Ishikawa (cell line): ENCODE data around the gene DACH1.

ENCODE experiments used
- CEBPB ChIP-seq: IDR thresholded peaks from 2 replicates; pipeline ENCODE4 v1.6.1; 2012
- CREB1 ChIP-seq: IDR thresholded peaks from 2 replicates; pipeline ENCODE4 v1.6.1; 2012; ENCODE audit warnings: low read depth
- EGR1 ChIP-seq: IDR thresholded peaks from 2 replicates; pipeline ENCODE4 v1.6.1; 2012
- EP300 ChIP-seq: IDR thresholded peaks from 2 replicates; pipeline ENCODE4 v1.6.1; 2012; ENCODE audit warnings: borderline replicate concordance
- FOXM1 ChIP-seq: IDR thresholded peaks from 2 replicates; pipeline ENCODE4 v1.6.1; 2012; ENCODE audit warnings: low read depth, borderline replicate concordance
- NFIC ChIP-seq: IDR thresholded peaks from 2 replicates; pipeline ENCODE4 v1.6.1; 2012
- RAD21 ChIP-seq: IDR thresholded peaks from 2 replicates; pipeline ENCODE4 v1.6.1; 2012; ENCODE audit warnings: low read depth
- TAF1 ChIP-seq: IDR thresholded peaks from 2 replicates; pipeline ENCODE4 v1.6.1; 2012; ENCODE audit warnings: low read depth, mild to moderate bottlenecking
- TCF12 ChIP-seq: IDR thresholded peaks from 2 replicates; pipeline ENCODE4 v1.6.1; 2012; ENCODE audit warnings: low read depth
- TEAD4 ChIP-seq: IDR thresholded peaks from 2 replicates; pipeline ENCODE4 v1.6.1; 2012
- YY1 ChIP-seq: IDR thresholded peaks from 2 replicates; pipeline ENCODE4 v1.6.1; 2012; ENCODE audit warnings: low read depth
- ZBTB7A ChIP-seq: IDR thresholded peaks from 2 replicates; pipeline ENCODE4 v1.6.1; 2012; ENCODE audit warnings: low read depth
- TF ChIP-seq, protein P1 (sequence below): IDR thresholded peaks from 2 replicates; pipeline ENCODE4 v1.6.1; 2012
- TF ChIP-seq, protein P2 (sequence below): IDR thresholded peaks from 2 replicates; pipeline ENCODE4 v1.6.1; 2012; ENCODE audit warnings: low read depth, mild to moderate bottlenecking
- TF ChIP-seq, protein P3 (sequence below): IDR thresholded peaks from 2 replicates; pipeline ENCODE4 v1.6.1; 2012

DACH1 gene

DNA sequence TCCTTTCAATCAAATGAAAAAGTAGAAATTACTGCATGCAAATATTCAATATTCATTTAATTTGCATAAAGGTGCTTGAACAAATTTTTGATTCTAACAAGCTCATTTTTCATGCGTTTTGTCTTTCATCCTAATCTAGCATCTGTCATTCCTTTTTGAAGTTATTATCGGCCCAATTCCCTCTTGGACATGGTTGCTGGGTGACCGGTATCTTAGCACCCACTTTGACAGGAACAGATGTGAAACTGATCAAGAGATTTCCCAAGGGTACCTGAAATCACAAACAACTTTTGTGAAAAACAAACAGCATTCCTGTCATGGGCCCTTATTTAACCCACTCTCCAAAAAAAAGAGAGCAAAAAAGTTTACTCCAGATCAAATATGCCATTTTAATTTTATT is 13.3 kb downstream of the DACH1 start:
- TF ChIP-seq CREB1 = no peak
- no peak for TF ChIP-seq EP300
- TF ChIP-seq, protein P1, sequence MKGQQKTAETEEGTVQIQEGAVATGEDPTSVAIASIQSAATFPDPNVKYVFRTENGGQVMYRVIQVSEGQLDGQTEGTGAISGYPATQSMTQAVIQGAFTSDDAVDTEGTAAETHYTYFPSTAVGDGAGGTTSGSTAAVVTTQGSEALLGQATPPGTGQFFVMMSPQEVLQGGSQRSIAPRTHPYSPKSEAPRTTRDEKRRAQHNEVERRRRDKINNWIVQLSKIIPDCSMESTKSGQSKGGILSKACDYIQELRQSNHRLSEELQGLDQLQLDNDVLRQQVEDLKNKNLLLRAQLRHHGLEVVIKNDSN = no peak
- no peak for TF ChIP-seq NFIC
- no peak for TF ChIP-seq TAF1
- TF ChIP-seq TEAD4 = no peak
- no peak for TF ChIP-seq FOXM1
- TF ChIP-seq, protein P2, sequence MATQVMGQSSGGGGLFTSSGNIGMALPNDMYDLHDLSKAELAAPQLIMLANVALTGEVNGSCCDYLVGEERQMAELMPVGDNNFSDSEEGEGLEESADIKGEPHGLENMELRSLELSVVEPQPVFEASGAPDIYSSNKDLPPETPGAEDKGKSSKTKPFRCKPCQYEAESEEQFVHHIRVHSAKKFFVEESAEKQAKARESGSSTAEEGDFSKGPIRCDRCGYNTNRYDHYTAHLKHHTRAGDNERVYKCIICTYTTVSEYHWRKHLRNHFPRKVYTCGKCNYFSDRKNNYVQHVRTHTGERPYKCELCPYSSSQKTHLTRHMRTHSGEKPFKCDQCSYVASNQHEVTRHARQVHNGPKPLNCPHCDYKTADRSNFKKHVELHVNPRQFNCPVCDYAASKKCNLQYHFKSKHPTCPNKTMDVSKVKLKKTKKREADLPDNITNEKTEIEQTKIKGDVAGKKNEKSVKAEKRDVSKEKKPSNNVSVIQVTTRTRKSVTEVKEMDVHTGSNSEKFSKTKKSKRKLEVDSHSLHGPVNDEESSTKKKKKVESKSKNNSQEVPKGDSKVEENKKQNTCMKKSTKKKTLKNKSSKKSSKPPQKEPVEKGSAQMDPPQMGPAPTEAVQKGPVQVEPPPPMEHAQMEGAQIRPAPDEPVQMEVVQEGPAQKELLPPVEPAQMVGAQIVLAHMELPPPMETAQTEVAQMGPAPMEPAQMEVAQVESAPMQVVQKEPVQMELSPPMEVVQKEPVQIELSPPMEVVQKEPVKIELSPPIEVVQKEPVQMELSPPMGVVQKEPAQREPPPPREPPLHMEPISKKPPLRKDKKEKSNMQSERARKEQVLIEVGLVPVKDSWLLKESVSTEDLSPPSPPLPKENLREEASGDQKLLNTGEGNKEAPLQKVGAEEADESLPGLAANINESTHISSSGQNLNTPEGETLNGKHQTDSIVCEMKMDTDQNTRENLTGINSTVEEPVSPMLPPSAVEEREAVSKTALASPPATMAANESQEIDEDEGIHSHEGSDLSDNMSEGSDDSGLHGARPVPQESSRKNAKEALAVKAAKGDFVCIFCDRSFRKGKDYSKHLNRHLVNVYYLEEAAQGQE = no peak
- TF ChIP-seq TCF12 = no peak

DNA sequence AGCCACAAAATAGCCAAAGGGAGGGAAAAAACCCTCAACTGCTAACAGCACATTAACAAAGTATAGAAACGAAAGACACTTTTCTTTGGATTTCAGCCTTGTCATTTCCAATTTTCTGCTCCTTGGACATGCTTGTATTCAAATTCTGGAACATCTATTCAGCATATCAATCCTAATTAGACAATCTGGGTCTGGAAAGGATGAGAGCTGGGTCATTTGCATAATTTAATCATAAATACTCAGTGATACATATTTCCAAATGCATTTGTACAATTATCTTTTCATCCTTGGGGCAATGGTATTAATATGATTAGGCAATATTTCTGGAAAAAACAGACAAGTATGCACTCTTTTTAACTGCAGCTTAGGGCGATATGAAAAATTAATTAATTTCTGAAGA is 14.3 kb downstream of the DACH1 start:
- TF ChIP-seq ZBTB7A (no peak), RAD21 (no peak), TEAD4 (no peak), EGR1 (no peak)
- TF ChIP-seq, protein P3, sequence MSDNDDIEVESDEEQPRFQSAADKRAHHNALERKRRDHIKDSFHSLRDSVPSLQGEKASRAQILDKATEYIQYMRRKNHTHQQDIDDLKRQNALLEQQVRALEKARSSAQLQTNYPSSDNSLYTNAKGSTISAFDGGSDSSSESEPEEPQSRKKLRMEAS = no peak

DNA sequence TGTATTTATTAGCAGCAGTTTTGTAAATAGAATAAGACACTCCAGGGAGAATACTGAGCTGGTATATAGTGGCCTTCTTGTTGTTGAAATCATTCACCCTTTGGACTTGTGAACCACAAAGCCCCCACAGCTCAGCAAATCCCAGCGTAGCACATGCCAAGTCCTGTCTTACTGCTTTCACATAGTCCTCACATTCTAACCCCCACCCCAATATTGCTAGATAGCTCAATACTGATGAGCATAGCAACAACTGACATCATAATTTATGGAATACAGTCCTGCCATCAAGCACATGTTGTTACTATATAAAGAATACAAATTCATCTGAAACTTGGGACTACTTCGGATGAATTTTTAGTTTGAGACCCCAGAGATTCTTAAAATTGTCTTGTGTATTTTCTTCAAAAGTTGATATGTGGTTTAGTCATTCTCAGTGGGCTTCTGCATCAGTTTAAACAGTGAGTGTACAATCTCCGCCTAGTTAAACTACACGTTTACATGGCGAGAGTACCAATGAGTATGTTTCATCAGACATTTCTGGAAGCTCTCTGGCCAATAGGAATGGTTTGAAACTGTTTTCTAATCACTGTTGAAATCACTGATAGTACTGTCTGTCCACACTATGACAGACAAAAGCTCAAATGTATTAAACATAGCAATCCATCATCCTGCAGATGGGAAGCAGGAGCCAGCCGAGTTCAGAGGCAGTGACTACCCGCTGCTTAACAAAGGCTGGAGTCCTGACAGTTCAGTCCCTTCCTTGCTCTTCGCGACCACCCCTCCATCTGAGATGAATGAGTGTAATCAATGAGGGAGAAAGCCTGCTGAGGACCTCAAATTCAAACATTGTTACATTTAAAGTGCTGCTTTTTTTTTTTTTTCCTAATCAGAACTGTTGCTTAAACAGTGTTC is 15.2 kb downstream of the DACH1 start:
- TF ChIP-seq, protein P2 = no peak
- TF ChIP-seq EGR1 = no peak
- no peak for TF ChIP-seq FOXM1
- TF ChIP-seq TAF1 = no peak
- TF ChIP-seq NFIC = no peak
- TF ChIP-seq YY1 = no peak
- TF ChIP-seq, protein P1 = no peak
- TF ChIP-seq TCF12 = no peak
- TF ChIP-seq, protein P3 = no peak
- no peak for TF ChIP-seq CREB1
- TF ChIP-seq EP300 = no peak
- TF ChIP-seq ZBTB7A = no peak

DNA sequence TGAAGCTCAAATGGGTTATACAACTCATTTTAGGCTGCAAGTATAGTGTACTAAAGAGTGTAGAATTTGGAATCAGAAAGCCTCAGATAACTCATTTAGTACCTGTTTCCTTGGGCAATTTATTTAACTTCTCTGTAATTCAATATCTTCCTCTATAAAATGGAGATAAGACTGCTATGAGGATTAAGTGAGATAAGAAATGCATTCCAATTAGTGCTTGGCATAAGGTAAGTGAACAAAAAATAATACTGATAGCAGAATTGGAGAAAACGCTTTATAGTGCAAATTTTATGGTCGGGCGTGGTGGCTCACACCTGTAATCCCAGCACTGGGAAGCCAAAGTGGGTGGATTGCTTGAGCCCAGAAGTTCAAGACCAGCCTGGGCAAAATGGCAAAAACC is 25.0 kb downstream of the DACH1 start:
- TF ChIP-seq, protein P3 = no peak
- TF ChIP-seq RAD21 = no peak
- TF ChIP-seq CREB1 = no peak
- TF ChIP-seq NFIC = no peak
- TF ChIP-seq EGR1 = no peak
- no peak for TF ChIP-seq EP300
- TF ChIP-seq YY1 = no peak
- no peak for TF ChIP-seq CEBPB
- TF ChIP-seq TEAD4 = no peak
- TF ChIP-seq ZBTB7A = no peak
- no peak for TF ChIP-seq TCF12
- TF ChIP-seq TAF1 = no peak
- no peak for TF ChIP-seq FOXM1
- TF ChIP-seq, protein P1 = no peak
- TF ChIP-seq, protein P2 = no peak
